Neural progenitor cell (in vitro differentiated cells): ENCODE data around the gene TYRP1.

Experiments used
- CTCF ChIP-seq: fragments of 200-600 bp; sonication (generic); IDR thresholded peaks from 2 replicates; pipeline ENCODE4 v1.5.1; 2017; ENCODE audit warnings: antibody characterized with exemption, mild to moderate bottlenecking
- EZH2 ChIP-seq: fragments of 200-600 bp; sonication (generic); IDR thresholded peaks from 2 replicates; pipeline ENCODE4 v1.6.1; 2017; ENCODE audit warnings: antibody characterized with exemption, mild to moderate bottlenecking, moderate library complexity

- TF ChIP-seq CTCF, result no peak
- no peak for TF ChIP-seq EZH2
Measured at GRCh38 chr9:12703996-12704395, 10.8 kb downstream of the TYRP1 start.
